Activated CD8-positive, alpha-beta T cell treated with anti-CD3 and anti-CD28 coated beads for 36 hours (primary cell): ENCODE results near the gene PACSIN1. TPM values are rescaled to one million over a fixed set of nuclear protein-coding genes. Genes with fewer than 3 reads are reported as not detected.
"Not testable (repeated sequence)": the region's sequence is repeated elsewhere in the genome, so short reads cannot be mapped to it uniquely, and the experiment has no call there.

Experiments
- ATAC-seq: fragments of 200-7000 bp; cut with Tn5 transposase; one replicate; pipeline ENCODE4 v1.10.0; 2021; ENCODE audit warnings: mild to moderate bottlenecking, moderate library complexity
- CTCF ChIA-PET: fragments of 350-600 bp; sonication (Branson Sonifier 250); formaldehyde crosslinking; loops from one replicate; lab custom pipeline; 2021; ENCODE audit warnings: antibody characterized with exemption; lab: Charles Lee
- POLR2A ChIA-PET: fragments of 350-600 bp; sonication (Branson Sonifier 250); formaldehyde crosslinking; loops from one replicate; lab custom pipeline; 2021; ENCODE audit warnings: antibody characterized with exemption; lab: Charles Lee
- DNase-seq: peaks from one replicate; pipeline ENCODE4 v3.0.0-alpha.2; 2020
- H3K27ac Mint-ChIP-seq: one replicate; pipeline ENCODE4 v1.8.0; 2021; ENCODE audit warnings: mild to moderate bottlenecking, mixed read lengths
- H3K27me3 Mint-ChIP-seq: one replicate; pipeline ENCODE4 v1.8.0; 2021; ENCODE audit warnings: mixed read lengths
- H3K36me3 Mint-ChIP-seq: one replicate; pipeline ENCODE4 v1.8.0; 2021; ENCODE audit warnings: low read depth, mixed read lengths
- H3K4me1 Mint-ChIP-seq: one replicate; pipeline ENCODE4 v1.8.0; 2021; ENCODE audit warnings: low read depth, mixed read lengths
- H3K4me3 Mint-ChIP-seq: one replicate; pipeline ENCODE4 v1.8.0; 2021; ENCODE audit warnings: mild to moderate bottlenecking, moderate library complexity, mixed read lengths
- H3K9me3 Mint-ChIP-seq: one replicate; pipeline ENCODE4 v1.8.0; 2021; ENCODE audit warnings: mixed read lengths
- intact Hi-C: fragments of 100-400 bp; cut with micrococcal nuclease; formaldehyde crosslinking; loops from one replicate; pipeline ENCODE4 v1.10.0; 2022
- total RNA-seq, 2 experiments: library from RNA; stranded (reverse); gene quantifications; one replicate each; pipeline ENCODE4 v1.2.3, GENCODE V29; 2021
- TF ChIP-seq, protein P1 (sequence below): fragments of 200-600 bp; IDR thresholded peaks from one replicate; pipeline ENCODE4 v1.8.0; 2022; ENCODE audit warnings: antibody characterized with exemption, mild to moderate bottlenecking

Gene PACSIN1
- total RNA-seq, 2 experiments from 2014 or later = 0.47 to 0.51 TPM

DNA sequence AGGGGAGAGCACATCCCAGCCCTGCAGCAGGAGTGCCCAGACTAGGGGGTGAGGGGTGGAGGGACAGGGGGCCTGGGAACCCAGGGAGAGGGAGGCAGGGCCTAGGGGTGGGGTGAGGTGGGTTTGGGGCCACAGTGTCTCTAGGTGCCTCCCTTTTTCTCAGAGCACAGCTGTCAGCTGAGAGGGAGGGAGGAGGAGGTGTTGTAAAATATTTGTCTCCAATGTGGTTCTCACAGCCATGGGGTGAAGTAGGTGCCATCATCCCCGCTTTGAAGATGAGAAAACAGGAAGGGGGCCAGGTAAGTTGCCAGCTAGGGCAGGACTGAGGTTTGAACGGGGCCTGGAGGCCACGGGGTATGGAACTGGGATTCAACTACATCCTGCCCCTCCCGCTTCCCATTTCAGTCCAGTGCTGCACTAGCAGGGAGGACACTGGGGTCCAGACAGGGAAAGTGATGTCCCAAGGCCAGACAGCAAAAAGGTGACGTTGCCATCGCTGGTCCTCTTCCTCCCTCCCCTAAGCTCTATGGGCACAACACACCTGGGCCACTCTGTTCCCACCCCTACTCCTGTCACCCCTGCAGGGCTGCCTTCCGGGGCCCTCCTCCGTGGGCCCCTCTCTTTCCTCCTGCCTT lies 20.3 kb downstream of the PACSIN1 start:
- Mint-ChIP-seq H3K36me3 (no peaks in the 10 kb centered on the region), H3K9me3 (no peaks in the 10 kb centered on the region), H3K4me3 (no peak overlapping the region), H3K27ac (peak overlapping the region; percentile 81), H3K4me1 (peaks cover 36% of the 10 kb centered on the region), H3K27me3 (no peaks in the 10 kb centered on the region)
- ChIA-PET POLR2A (no interaction called here), CTCF (no interaction called here)
- ATAC-seq (peak; percentile 18), DNase-seq (peak; percentile 26)
- TF ChIP-seq, protein P1, sequence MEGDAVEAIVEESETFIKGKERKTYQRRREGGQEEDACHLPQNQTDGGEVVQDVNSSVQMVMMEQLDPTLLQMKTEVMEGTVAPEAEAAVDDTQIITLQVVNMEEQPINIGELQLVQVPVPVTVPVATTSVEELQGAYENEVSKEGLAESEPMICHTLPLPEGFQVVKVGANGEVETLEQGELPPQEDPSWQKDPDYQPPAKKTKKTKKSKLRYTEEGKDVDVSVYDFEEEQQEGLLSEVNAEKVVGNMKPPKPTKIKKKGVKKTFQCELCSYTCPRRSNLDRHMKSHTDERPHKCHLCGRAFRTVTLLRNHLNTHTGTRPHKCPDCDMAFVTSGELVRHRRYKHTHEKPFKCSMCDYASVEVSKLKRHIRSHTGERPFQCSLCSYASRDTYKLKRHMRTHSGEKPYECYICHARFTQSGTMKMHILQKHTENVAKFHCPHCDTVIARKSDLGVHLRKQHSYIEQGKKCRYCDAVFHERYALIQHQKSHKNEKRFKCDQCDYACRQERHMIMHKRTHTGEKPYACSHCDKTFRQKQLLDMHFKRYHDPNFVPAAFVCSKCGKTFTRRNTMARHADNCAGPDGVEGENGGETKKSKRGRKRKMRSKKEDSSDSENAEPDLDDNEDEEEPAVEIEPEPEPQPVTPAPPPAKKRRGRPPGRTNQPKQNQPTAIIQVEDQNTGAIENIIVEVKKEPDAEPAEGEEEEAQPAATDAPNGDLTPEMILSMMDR = no peak
- intact Hi-C loops = no loop called here

DNA sequence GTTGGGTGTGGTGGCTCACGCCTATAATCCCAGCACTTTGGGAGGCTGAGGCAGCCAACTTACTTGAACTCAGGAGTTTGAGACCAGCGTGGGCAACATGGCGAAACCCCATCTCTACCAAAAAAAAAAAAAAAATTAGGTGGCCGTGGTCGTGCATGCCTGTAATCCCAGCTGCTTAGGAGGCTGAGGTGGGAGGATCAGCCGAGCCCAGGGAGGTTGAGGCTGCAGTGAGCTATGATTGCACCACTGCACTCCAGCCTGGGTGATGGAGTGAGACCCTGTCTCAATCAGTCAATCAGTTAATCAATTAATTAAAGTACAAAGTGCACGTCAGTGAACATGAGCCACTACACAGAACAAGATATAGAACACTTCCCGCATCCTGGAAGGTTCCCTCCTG lies 21.0 kb downstream of the PACSIN1 start:
- CTCF ChIA-PET, H3K36me3 Mint-ChIP-seq, H3K4me3 Mint-ChIP-seq, H3K27me3 Mint-ChIP-seq, intact Hi-C loops, H3K27ac Mint-ChIP-seq, DNase-seq, ATAC-seq, H3K9me3 Mint-ChIP-seq: not testable (repeated sequence)
- H3K4me1 Mint-ChIP-seq = peaks cover 37% of the 10 kb centered on the region
- POLR2A ChIA-PET = interaction anchor here (1.3 kb wide), 1 partner anchor 62 kb away, joined by 4 read pairs; no protein-coding TSS in a partner anchor

DNA sequence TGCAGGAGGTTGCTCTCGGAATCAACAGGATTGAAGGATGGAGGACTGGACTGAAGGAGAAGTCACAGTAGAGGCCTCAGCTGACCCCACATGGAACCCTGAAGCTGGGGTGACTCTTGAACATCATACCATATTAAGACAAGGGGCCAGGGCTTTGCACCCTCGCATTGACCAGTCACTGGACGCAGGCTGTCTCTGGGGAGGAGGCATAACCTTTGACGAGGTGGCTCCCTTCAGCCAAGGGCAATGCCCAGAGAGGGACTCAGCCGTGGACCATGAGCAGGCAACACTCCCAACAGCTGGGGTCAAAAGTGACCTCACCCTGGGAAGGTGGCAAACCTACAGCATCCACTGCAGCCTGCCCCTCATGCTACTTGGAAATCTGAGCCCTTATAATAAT lies 21.7 kb downstream of the PACSIN1 start:
- Mint-ChIP-seq H3K9me3 (no peaks in the 10 kb centered on the region), H3K4me3 (no peak overlapping the region), H3K27ac (no peak overlapping the region), H3K36me3 (no peaks in the 10 kb centered on the region), H3K4me1 (peaks cover 37% of the 10 kb centered on the region), H3K27me3 (no peaks in the 10 kb centered on the region)
- POLR2A ChIA-PET = interaction anchor here (1.3 kb wide), 1 partner anchor 63 kb away, joined by 4 read pairs; no protein-coding TSS in a partner anchor
- CTCF ChIA-PET = no interaction called here
- DNase-seq = no peak
- intact Hi-C loops = no loop called here
- ATAC-seq = no peak
- TF ChIP-seq, protein P1 = no peak

DNA sequence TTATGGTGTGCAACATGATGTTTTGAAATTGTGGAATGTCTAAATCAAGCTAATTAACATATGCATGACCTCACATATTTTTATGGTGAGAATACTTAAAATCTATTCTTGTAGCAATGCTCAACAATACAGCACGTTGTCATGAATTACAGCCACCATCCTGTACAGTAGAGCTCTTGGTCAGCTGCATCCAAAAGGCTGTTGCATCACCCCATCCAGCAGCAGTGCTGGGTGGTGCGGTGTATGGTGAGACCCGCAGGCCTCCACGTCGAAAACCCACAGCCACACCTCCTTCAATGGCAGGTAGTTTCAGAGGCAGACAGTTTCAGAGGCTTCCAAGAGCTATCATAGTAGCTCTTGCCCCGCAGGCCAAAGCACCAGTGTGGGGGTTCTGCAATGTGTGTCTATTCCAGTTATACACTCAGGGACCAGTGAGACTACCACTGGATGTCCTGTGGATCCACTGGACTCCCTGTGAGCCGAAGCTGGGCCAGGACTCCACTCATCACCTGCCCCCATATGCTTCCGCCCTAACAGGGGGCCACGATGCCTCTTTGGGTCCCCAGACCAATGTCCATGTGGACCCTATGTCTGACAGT lies 23.4 kb downstream of the PACSIN1 start:
- ChIA-PET CTCF (interaction anchor here (0.9 to 1.3 kb wide), 2 partner anchors 29 to 71 kb away, joined by 3 to 8 read pairs; no protein-coding TSS in a partner anchor), POLR2A (no interaction called here)
- no peak for ATAC-seq

DNA sequence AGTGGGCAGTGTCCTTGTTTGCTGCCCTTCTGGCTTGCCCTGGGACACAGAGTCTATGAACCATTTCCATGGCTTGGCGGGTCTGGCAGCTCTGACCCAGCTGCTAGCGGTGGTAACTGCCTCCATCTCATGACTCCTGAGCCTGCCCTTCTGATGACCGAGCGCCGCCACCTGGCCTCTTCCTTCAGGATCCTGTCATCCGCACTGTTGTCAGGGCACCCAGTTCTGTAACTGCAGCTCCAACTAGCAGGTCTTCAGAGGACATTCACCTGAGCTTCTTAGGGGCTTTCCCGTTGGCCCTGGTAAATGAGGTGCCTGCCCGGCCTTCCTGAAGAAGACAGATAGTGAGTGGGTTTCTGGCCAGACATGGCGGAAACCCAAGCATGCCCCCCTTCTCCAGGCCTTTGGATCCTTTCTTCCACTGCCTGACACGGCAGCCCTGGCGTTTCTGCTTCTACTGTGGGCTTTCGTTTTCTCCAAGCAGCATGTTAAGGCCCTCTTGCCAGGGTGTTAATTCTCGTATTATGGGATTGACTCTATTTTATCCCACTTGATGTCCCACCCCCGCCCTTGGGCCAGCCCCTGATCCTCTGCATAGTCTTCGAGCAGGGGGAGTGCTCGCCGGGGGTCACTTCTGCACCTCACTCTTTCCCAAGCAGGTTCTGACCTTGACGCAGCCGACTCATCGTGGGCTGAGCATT lies 24.7 kb downstream of the PACSIN1 start:
- no peaks in the 10 kb centered on the region for H3K36me3 Mint-ChIP-seq
- CTCF ChIA-PET = interaction anchor here (1.3 kb wide), 2 partner anchors 37 to 119 kb away, joined by 3 to 4 read pairs; no protein-coding TSS in a partner anchor
- H3K4me1 Mint-ChIP-seq = peaks cover 20% of the 10 kb centered on the region
- TF ChIP-seq, protein P1 = no peak
- no peaks in the 10 kb centered on the region for H3K9me3 Mint-ChIP-seq
- H3K27ac Mint-ChIP-seq = no peak overlapping the region
- H3K4me3 Mint-ChIP-seq = no peak overlapping the region
- intact Hi-C loops = no loop called here
- no peaks in the 10 kb centered on the region for H3K27me3 Mint-ChIP-seq
- POLR2A ChIA-PET = no interaction called here
- DNase-seq (no peak), ATAC-seq (no peak)

More for the DNA sequence above, 23.4 kb downstream of the PACSIN1 start:
- H3K9me3 Mint-ChIP-seq = no peaks in the 10 kb centered on the region
- H3K27me3 Mint-ChIP-seq = no peaks in the 10 kb centered on the region
- peaks cover 33% of the 10 kb centered on the region for H3K4me1 Mint-ChIP-seq
- no peak overlapping the region for H3K27ac Mint-ChIP-seq
- no peak overlapping the region for H3K4me3 Mint-ChIP-seq
- TF ChIP-seq, protein P1 = no peak
- no peaks in the 10 kb centered on the region for H3K36me3 Mint-ChIP-seq
- peak; percentile 11 for DNase-seq
- intact Hi-C loops = no loop called here
